Epidermal melanocyte (primary cell): ENCODE data around the gene LRRC75A.

Experiments used
- DNase-seq: peaks from one replicate; pipeline ENCODE4 v3.0.0; 2011; ENCODE audit warnings: low spot score; ENCODE audit not compliant: insufficient read length

Gene LRRC75A

GRCh38 chr17:16494059-16494458, 2.1 kb upstream of the LRRC75A start:
- DNase-seq: no peak

- no peak for DNase-seq
Measured at GRCh38 chr17:16493531-16494046, 1.6 kb upstream of the LRRC75A start.

GRCh38 chr17:16492613-16493530, 879 bp upstream of the LRRC75A start:
- DNase-seq: no peak

GRCh38 chr17:16491131-16491702, 776 bp downstream of the LRRC75A start:
- DNase-seq: no peak

- no peak for DNase-seq
Measured at GRCh38 chr17:16489431-16489830, 2.6 kb downstream of the LRRC75A start.

- no peak for DNase-seq
Measured at GRCh38 chr17:16488968-16489337, 3.0 kb downstream of the LRRC75A start.

- DNase-seq: no peak
Measured at GRCh38 chr17:16488186-16488967, 3.6 kb downstream of the LRRC75A start.

- DNase-seq: peak; percentile 75
Measured at GRCh38 chr17:16486373-16487250, 5.4 kb downstream of the LRRC75A start.

GRCh38 chr17:16484445-16485175, 7.4 kb downstream of the LRRC75A start:
- DNase-seq: no peak

- no peak for DNase-seq
Measured at GRCh38 chr17:16483021-16483645, 8.9 kb downstream of the LRRC75A start.

GRCh38 chr17:16482253-16482652, 9.7 kb downstream of the LRRC75A start:
- no peak for DNase-seq

- DNase-seq: no peak
Measured at GRCh38 chr17:16480995-16481394, 11.0 kb downstream of the LRRC75A start.

GRCh38 chr17:16479264-16479663, 12.7 kb downstream of the LRRC75A start:
- no peak for DNase-seq

GRCh38 chr17:16478649-16479048, 13.3 kb downstream of the LRRC75A start:
- DNase-seq: no peak

- no peak for DNase-seq
Measured at GRCh38 chr17:16477666-16478065, 14.3 kb downstream of the LRRC75A start.

GRCh38 chr17:16477255-16477654, 14.7 kb downstream of the LRRC75A start:
- peak; percentile 63 for DNase-seq

- no peak for DNase-seq
Measured at GRCh38 chr17:16475179-16475704, 16.8 kb downstream of the LRRC75A start.

GRCh38 chr17:16474012-16474725, 17.8 kb downstream of the LRRC75A start:
- DNase-seq: no peak
